ENCODE measurements around the gene ZNF497.

The ZNF497 gene

DNA sequence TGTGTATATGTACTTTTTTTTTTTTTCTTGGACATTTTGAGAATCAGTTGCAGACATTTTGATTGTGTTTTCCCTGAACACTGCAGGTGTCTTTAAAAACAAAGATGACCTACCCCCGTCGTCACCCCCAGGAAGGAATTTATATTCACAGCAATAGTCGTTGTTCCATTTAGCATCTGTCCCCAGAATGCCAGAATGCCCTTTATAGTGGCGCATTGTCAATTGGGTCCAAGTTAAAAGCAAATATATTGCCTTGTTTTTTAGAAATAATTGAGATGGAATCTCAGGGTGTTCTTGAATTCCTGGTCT lies 31.1 kb upstream of the ZNF497 start:
- H3K9me3 ChIP-seq (ENCODE audit: severe bottlenecking) = no peaks in the 10 kb centered on the region
- H3K36me3 ChIP-seq (ENCODE audit: low read depth) = peaks cover 61% of the 10 kb centered on the region
- H3K4me1 ChIP-seq (ENCODE audit: insufficient read depth, poor library complexity, severe bottlenecking) = peaks cover 17% of the 10 kb centered on the region
- TF ChIP-seq, protein P1, sequence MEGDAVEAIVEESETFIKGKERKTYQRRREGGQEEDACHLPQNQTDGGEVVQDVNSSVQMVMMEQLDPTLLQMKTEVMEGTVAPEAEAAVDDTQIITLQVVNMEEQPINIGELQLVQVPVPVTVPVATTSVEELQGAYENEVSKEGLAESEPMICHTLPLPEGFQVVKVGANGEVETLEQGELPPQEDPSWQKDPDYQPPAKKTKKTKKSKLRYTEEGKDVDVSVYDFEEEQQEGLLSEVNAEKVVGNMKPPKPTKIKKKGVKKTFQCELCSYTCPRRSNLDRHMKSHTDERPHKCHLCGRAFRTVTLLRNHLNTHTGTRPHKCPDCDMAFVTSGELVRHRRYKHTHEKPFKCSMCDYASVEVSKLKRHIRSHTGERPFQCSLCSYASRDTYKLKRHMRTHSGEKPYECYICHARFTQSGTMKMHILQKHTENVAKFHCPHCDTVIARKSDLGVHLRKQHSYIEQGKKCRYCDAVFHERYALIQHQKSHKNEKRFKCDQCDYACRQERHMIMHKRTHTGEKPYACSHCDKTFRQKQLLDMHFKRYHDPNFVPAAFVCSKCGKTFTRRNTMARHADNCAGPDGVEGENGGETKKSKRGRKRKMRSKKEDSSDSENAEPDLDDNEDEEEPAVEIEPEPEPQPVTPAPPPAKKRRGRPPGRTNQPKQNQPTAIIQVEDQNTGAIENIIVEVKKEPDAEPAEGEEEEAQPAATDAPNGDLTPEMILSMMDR (IDR thresholded peaks at IDR 0.05; ENCODE audit: poor library complexity, severe bottlenecking) = no peak
- H3K27ac ChIP-seq (ENCODE audit: poor library complexity, severe bottlenecking) = peak overlapping the region; percentile 64
- H3K4me3 ChIP-seq (ENCODE audit: severe bottlenecking) = no peak overlapping the region
- DNase-seq (ENCODE audit: low spot score) = no peak
- H3K27me3 ChIP-seq (ENCODE audit: insufficient read depth, poor library complexity, severe bottlenecking) = no peaks in the 10 kb centered on the region
- ATAC-seq (ENCODE audit: low read depth) = no peak

DNA sequence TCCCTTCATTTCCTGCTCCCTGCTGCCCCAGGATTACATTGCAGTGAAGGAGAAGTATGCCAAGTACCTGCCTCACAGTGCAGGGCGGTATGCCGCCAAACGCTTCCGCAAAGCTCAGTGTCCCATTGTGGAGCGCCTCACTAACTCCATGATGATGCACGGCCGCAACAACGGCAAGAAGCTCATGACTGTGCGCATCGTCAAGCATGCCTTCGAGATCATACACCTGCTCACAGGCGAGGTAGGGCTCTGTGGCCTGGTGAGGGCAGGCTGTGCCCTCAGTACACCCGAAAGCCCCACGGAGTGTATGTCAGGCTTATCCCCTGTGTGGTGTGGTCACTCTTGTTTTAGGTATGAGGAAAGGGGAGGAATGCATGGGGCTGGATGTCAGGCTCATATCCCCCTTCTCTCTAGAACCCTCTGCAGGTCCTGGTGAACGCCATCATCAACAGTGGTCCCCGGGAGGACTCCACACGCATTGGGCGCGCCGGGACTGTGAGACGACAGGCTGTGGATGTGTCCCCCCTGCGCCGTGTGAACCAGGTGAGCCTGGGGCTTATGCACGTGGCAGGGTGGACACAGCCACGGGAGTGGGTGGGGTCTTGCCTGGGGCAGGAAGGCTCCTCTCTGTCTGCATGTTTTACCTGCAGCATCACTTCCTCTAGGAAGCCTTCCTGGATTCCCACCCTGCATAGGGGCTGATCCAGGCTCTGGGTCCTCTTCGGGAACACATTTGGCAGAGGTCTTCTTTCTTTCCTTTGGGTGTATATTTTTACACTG lies 30.6 kb upstream of the ZNF497 start:
- no peak for ATAC-seq (ENCODE audit: low read depth)
- H3K36me3 ChIP-seq (ENCODE audit: low read depth) = peaks cover 66% of the 10 kb centered on the region
- H3K27me3 ChIP-seq (ENCODE audit: insufficient read depth, poor library complexity, severe bottlenecking) = no peaks in the 10 kb centered on the region
- H3K4me3 ChIP-seq (ENCODE audit: severe bottlenecking) = no peak overlapping the region
- peak; percentile 54 for DNase-seq (ENCODE audit: low spot score)
- TF ChIP-seq, protein P1 (IDR thresholded peaks at IDR 0.05; ENCODE audit: poor library complexity, severe bottlenecking) = no peak
- H3K9me3 ChIP-seq (ENCODE audit: severe bottlenecking) = no peaks in the 10 kb centered on the region
- peak overlapping the region; percentile 64 for H3K27ac ChIP-seq (ENCODE audit: poor library complexity, severe bottlenecking)
- peaks cover 17% of the 10 kb centered on the region for H3K4me1 ChIP-seq (ENCODE audit: insufficient read depth, poor library complexity, severe bottlenecking)

DNA sequence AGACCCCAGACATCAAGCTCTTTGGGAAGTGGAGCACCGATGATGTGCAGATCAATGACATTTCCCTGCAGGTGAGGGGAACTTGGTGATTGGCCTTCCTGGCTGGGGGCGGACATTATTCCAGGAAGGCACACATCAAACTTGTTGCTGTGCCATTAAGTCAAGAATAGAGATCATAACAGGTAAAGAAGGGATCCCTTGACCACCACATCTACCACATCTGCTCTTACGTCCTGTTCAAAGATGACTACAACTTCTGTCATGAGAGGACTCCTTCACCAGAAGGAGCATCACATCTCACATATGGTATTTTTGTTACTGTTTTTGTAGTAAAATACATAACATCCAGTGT lies 25.6 kb upstream of the ZNF497 start:
- TF ChIP-seq, protein P1 (IDR thresholded peaks at IDR 0.05; ENCODE audit: poor library complexity, severe bottlenecking) = no peak
- Histone ChIP-seq H3K9me3 (ENCODE audit: severe bottlenecking) (no peaks in the 10 kb centered on the region), H3K27ac (ENCODE audit: poor library complexity, severe bottlenecking) (peak overlapping the region; percentile 88), H3K4me1 (ENCODE audit: insufficient read depth, poor library complexity, severe bottlenecking) (peaks cover 9% of the 10 kb centered on the region), H3K4me3 (ENCODE audit: severe bottlenecking) (peak overlapping the region; percentile 62), H3K36me3 (ENCODE audit: low read depth) (peaks cover 58% of the 10 kb centered on the region), H3K27me3 (ENCODE audit: insufficient read depth, poor library complexity, severe bottlenecking) (no peaks in the 10 kb centered on the region)
- ATAC-seq (ENCODE audit: low read depth) (no peak), DNase-seq (ENCODE audit: low spot score) (no peak)

DNA sequence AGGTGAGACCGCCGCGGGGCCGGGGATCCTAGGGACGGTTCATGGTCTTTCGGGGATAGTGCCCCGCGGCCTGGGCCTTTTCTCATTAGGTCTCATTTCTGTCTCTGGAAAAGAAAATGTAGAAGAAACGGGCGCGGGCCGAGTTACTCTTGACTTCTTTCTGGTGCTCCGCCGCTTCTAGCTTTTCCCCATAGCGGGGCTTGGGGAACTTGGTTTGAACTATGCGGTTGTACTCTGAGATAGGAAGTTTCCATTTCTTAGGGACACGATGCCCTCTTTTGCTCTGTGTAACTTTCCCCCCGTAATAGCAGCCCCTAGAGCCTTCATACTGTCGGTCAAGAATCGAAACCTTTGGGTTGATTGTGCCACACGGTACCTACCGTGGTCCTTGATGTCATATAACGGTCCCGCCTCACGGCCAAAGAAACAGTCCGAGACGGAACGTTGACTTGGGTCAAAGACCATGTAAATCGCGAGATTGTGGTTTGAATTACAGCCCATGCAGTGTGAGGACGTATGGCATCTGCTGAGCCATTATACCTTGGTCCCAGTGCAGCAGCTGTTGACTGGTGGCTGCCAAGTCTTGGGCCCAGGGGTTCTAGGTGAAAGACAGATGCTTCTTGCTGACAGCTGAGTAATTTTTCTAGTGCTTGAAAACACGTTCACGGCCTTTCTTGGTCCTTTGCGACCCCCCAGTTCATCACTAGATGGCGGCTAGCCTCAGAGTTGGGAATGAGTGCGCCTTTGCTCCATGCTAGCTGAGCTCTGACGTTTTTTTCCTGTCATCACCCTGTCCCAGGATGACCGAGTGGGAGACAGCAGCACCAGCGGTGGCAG lies 25.0 kb upstream of the ZNF497 start:
- H3K27me3 ChIP-seq (ENCODE audit: insufficient read depth, poor library complexity, severe bottlenecking) = no peaks in the 10 kb centered on the region
- peak overlapping the region; percentile 62 for H3K4me3 ChIP-seq (ENCODE audit: severe bottlenecking)
- H3K9me3 ChIP-seq (ENCODE audit: severe bottlenecking) = no peaks in the 10 kb centered on the region
- peaks cover 52% of the 10 kb centered on the region for H3K36me3 ChIP-seq (ENCODE audit: low read depth)
- H3K27ac ChIP-seq (ENCODE audit: poor library complexity, severe bottlenecking) = peak overlapping the region; percentile 88
- ATAC-seq (ENCODE audit: low read depth) (no peak; the same call in 2 of the 3 replicates), DNase-seq (ENCODE audit: low spot score) (peak; percentile 14)
- TF ChIP-seq, protein P1 (IDR thresholded peaks at IDR 0.05; ENCODE audit: poor library complexity, severe bottlenecking) = no peak
- peaks cover 9% of the 10 kb centered on the region for H3K4me1 ChIP-seq (ENCODE audit: insufficient read depth, poor library complexity, severe bottlenecking)
